ENCODE results near the gene SLC6A6.

DNA sequence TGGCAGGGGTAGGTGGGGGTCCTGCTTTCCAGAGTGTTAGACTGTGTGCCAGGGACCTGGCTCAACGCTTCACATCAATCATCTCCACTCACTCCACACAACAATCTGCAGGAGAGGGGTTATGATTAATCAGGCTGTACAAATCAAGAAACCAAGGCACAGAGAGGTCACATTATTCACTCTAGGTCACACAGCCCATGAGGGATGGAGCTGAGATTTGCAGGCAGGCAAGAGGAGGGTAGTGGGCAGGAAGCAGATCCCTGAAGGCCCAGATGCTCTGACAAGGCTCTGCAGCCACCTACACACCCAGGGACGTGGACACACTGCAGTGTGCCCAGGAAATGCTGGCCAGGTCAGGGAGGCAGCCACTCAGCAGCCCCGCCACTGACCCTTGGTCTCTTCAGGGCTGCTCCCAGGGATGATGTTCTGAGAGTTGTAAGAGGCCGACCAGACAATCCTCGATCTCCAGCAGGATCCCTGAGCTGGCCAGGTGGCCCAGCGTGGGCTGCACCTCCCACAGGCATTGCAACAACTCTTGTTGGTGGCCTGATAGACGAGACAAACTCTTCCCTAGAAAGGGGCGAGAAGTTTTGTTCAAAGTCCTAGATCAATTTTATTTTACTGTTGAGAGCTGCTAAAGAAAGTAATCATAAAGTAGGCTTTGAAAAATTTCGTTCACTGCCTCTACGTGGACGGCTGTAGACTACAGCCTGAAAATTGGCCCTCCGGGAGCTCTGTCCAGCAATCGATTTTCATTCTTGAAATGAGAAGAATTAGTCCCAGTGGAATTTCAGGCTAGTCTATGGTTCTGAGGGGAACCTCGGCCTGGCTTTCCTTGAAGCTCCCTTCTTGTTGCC lies 4.2 kb upstream of the SLC6A6 start:
- TF ChIP-seq POLR2A (IDR thresholded peaks at IDR 0.05; ENCODE audit: low read length) (no peak), GATA1 (IDR thresholded peaks at IDR 0.05; ENCODE audit: low read depth, low read length) (no peak)

Measured in erythroblast (primary cell).